Cardiac fibroblast (primary cell): ENCODE measurements around the gene ZNF597.

Experiments
- DNase-seq, 2 donors: peaks; one replicate each; pipeline versions ENCODE4 v3.0.0 to v3.0.0-alpha.2; 2010; ENCODE audit warnings: low read depth in 2 of 2
- H3K4me3 ChIP-seq, 2 donors: replicated peaks in 1 of 2; 1 replicate in 1 of 2; 2 replicates in 1 of 2; pipeline ENCODE4 v1.5.1; 2011; ENCODE audit warnings: low read depth in 2 of 2, low read length in 2 of 2, mild to moderate bottlenecking in 2 of 2, moderate library complexity in 1 of 2
- CTCF ChIP-seq: IDR thresholded peaks from one replicate; pipeline ENCODE4 v1.5.1; 2011; ENCODE audit warnings: low read depth, mild to moderate bottlenecking, low read length, inconsistent platforms

The ZNF597 gene

GRCh38 chr16:3408561-3409197 lies 34.6 kb downstream of the ZNF597 start:
- no peak overlapping the region for H3K4me3 ChIP-seq
- no peak for TF ChIP-seq CTCF
- no peak for DNase-seq

- peak overlapping the region; percentile 79 to 93 for H3K4me3 ChIP-seq
- no peak for TF ChIP-seq CTCF
- DNase-seq: peak in 1 of 2 donors; percentile 21
Measured at GRCh38 chr16:3401719-3402397, 41.4 kb downstream of the ZNF597 start.

GRCh38 chr16:3400779-3401688 lies 42.3 kb downstream of the ZNF597 start, which contains the start of the genes ZNF174 and ZSCAN32:
Gene ZNF174, plus strand, starts transcription at chr16:3401215. Its CDS starts 790 bp downstream, at chr16:3402005.
Gene ZSCAN32, minus strand, starts transcription at chr16:3401004. Its CDS starts 3,447 bp downstream, at chr16:3397557.
- peak; percentile 99 to 100 for DNase-seq
- no peak for TF ChIP-seq CTCF
- H3K4me3 ChIP-seq: peak within 1 kb of the TSS; percentile 79 to 93

GRCh38 chr16:3400446-3400778 lies 42.9 kb downstream of the ZNF597 start:
- DNase-seq: no peak
- peak overlapping the region; percentile 79 to 93 for H3K4me3 ChIP-seq
- no peak for TF ChIP-seq CTCF

- no peak for DNase-seq
- no peak overlapping the region for H3K4me3 ChIP-seq
- no peak for TF ChIP-seq CTCF
Measured at GRCh38 chr16:3389663-3390338, 53.5 kb downstream of the ZNF597 start.

- DNase-seq: no peak
- TF ChIP-seq CTCF: no peak
- no peak overlapping the region for H3K4me3 ChIP-seq
Measured at GRCh38 chr16:3388325-3388724, 55.0 kb downstream of the ZNF597 start.
